Peyer's patch (tissue), 4 donors: ENCODE data around the gene GALNT6.

Source experiments
- POLR2A ChIP-seq, 2 donors: fragments of 450-650 bp; IDR thresholded peaks; one replicate each; pipeline ENCODE4 v1.5.1; 2017; ENCODE audit warnings: antibody characterized with exemption in 2 of 2, mild to moderate bottlenecking in 2 of 2, moderate library complexity in 2 of 2
- TF ChIP-seq, protein P1 (sequence below), 6 experiments: fragments of 450-650 bp in 4 of 6; fragments of 200-600 bp in 2 of 6; sonication (generic) in 1 of 6; IDR thresholded peaks; one replicate each; pipeline ENCODE4 v1.5.1; 2017 to 2019; ENCODE audit warnings: antibody characterized with exemption in 6 of 6, mild to moderate bottlenecking in 3 of 6, moderate library complexity in 1 of 6

- TF ChIP-seq POLR2A (IDR thresholded peaks at IDR 0.05), result no peak
- TF ChIP-seq, protein P1, sequence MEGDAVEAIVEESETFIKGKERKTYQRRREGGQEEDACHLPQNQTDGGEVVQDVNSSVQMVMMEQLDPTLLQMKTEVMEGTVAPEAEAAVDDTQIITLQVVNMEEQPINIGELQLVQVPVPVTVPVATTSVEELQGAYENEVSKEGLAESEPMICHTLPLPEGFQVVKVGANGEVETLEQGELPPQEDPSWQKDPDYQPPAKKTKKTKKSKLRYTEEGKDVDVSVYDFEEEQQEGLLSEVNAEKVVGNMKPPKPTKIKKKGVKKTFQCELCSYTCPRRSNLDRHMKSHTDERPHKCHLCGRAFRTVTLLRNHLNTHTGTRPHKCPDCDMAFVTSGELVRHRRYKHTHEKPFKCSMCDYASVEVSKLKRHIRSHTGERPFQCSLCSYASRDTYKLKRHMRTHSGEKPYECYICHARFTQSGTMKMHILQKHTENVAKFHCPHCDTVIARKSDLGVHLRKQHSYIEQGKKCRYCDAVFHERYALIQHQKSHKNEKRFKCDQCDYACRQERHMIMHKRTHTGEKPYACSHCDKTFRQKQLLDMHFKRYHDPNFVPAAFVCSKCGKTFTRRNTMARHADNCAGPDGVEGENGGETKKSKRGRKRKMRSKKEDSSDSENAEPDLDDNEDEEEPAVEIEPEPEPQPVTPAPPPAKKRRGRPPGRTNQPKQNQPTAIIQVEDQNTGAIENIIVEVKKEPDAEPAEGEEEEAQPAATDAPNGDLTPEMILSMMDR (IDR thresholded peaks at IDR 0.05), result no peak
Observed at GRCh38 chr12:51374856-51375255, 16.4 kb downstream of the GALNT6 start.
